ENCODE measurements around the gene ITPRID2.
"Not testable (repeated sequence)": the region's sequence is repeated elsewhere in the genome, so short reads cannot be mapped to it uniquely, and the experiment has no call there.

The ITPRID2 gene

DNA sequence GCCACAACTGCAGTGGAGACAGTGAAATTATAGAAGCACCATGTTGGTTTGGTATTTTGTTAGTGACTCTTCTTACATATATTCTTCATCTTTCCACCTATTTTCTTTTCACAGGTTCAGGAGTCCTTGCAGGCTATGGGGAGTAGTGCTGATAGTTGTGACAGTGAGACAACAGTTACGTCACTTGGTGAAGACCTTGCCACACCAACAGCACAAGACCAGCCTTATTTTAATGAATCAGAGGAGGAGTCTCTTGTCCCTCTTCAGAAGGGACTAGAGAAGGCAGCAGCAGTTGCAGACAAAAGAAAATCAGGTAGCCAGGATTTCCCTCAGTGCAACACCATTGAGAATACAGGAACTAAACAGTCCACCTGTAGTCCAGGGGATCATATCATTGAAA lies 23.6 kb downstream of the ITPRID2 start:
- in situ Hi-C loops (cut with MboI; ENCODE audit: low sequenced_read_pairs), result no loop called here

DNA sequence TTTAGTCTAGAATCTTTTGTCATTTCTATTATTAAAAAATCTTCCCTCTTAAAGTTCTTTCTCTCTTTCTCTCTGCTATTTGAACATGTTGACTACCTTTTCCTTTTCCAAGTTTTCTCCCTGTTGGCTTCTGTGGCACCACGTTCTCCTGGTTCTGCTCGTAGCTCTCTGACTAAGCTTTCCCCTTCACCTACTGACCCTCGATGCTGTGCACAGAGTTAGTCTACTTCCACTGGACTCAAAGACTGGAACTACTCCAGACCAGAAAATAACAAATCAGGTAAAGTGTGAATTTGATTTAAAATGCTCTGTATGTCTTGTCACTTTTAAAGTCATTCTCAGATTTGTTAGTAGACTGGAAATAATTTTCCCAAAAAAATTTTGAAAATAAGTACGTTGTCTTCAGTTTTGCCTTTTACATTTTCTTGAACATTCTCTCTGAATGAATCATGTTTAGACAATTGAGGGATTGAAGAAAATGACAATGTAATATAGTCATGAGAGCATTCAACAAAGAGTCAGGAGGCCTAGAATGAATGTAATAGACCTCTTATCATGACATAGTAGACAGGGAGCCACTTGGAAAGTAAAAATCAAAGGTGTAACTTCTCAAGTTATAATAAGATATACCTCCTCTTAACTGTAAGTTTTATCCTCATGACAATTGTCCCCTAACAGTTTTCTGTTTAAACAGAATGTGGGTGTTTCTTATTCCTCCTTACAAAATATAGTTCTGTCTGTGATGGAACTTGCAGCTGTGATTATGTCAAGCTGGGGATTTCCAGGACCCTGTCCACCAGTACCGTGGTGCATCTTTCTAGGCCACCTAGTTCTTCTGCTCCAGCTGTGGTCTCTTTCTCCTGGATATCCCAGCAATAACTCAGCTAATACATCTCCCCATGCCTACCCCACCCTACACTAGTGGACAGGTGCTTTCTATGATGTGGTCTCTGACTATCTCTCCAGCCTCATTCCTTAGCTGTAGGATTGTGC lies 25.5 kb downstream of the ITPRID2 start:
- in situ Hi-C loops (cut with MboI; ENCODE audit: low sequenced_read_pairs), result no loop called here

DNA sequence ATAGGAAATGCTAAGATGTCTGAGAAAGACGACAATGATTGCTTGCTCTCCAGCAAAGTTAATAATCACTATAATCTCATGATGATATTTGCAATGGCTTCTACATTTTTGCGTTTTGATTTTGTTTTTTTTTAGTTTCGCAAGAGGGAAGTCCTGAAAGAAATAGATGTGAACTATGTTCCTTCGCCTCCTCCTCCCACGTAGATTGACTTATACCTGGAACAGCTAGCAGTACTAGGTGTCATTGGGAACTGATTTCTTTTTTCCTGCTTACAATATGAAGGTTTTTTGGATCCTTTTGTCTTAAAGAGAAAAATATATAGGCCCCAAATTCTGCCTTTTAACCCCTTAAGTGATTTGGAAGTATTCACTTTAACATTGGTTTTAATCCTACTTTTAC lies 26.7 kb downstream of the ITPRID2 start:
- in situ Hi-C loops (cut with MboI; ENCODE audit: low sequenced_read_pairs), result no loop called here

GRCh38 chr2:181923121-181923520 lies 31.6 kb downstream of the ITPRID2 start:
- in situ Hi-C loops (cut with MboI; ENCODE audit: low sequenced_read_pairs), result no loop called here

GRCh38 chr2:181924336-181924735 lies 32.8 kb downstream of the ITPRID2 start:
- in situ Hi-C loops (cut with MboI; ENCODE audit: low sequenced_read_pairs), result no loop called here

DNA sequence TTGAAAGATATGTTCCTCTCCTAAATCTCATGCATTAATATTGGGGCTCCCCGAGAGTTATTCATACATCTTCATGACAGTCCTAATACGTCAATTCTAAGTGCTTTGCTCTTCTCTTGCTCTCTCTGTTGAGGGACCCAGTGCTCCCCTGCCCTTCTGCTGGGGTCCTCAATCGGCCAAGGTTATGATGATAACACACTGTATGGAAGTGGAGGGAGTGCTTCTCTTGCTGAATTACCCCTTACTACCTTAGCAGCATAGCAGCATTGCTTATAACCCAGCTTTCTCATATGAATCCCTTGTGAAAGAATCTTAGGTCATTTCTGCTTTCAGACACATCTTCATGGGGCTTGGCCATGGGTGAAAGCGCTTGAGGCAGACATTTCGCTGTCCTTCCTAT lies 43.2 kb downstream of the ITPRID2 start:
- in situ Hi-C loops (cut with MboI; ENCODE audit: low sequenced_read_pairs), result no loop called here

- in situ Hi-C loops (cut with MboI; ENCODE audit: low sequenced_read_pairs), result no loop called here
Observed at GRCh38 chr2:181937473-181937872, 45.9 kb downstream of the ITPRID2 start.

DNA sequence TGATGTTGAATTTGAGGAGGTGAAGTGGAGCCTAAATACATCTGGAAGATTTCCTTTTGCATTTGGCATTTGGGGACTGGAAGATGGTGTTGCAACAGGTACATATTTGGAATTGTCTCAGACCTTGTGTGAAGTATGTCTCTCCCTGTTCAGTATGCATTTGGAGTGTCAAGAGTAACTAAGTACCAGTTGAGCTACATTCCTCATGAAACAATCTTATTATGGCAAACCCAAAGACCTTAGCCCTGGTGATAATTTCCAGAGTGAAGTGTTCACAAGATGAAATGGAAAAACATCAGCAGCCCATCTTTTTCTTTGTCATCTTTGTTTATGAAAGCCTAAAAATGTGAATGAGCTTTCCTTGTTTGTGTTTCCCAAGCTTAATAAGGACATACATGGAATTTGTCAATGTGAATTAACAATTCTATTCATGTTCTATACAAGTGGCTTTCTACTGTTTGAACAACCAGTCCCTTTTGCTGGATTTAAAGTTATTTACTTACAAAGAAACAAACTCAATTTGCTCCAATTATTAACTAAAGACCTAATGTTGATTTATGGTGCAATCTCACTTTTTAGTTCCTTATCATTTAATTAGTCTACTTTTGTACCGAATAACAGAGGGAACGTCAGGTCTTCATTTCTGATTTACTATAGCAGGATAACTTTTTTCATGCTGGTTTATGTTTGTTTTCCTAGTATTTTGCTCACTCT lies 52.0 kb downstream of the ITPRID2 start:
- in situ Hi-C loops (cut with MboI; ENCODE audit: low sequenced_read_pairs), result no loop called here

GRCh38 chr2:181944164-181944913 lies 52.8 kb downstream of the ITPRID2 start:
- in situ Hi-C loops (cut with MboI; ENCODE audit: low sequenced_read_pairs), result no loop called here

DNA sequence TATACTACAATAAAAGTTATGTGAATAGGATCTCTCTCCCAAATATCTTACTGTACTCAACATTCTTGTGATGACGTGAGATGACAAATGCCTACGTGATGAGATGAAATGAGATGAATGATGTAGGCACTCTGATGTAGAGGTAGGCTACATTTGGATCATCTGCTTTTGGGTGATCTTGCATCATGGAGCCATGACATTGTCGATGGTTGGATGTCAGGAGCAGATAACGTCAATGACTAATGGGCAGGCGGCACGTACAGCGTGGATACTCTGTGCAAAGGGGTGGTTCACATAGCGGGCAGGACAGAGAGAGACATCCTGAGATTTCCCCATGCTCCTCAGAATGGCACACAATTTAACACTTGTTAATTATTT lies 53.4 kb downstream of the ITPRID2 start:
- in situ Hi-C loops (cut with MboI; ENCODE audit: low sequenced_read_pairs), result no loop called here

DNA sequence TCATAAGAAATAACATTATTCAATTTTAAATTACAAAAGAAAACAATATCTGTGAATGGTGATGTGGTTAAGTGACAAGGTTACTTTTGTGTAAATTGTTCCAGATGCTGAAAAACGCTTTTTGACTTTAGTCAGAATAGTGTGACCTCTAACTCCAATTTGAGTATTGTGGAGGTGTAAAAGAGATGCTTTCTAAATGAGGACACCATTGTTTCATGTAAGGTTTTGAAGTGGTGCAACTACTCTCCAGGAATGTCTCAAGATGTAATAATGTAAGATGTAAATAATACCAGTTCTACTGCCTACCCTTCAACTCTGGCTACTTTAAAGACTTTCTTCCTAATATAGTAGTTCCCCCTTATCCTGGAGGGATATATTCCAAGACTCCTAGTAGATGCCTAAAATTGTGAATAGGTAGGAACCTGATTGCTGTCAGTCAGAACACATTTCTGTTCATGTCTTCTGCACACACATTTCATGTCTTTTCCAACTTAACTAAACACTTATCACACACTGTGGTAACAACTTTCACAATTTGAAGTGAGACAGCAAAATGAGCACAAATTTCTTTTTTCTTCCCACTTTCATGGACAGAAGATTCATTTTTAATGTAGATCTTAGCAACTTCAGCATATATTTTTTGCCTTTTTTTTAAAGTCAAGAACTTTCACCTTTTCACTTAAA lies 55.1 kb downstream of the ITPRID2 start:
- in situ Hi-C loops (cut with MboI; ENCODE audit: low sequenced_read_pairs), result no loop called here

DNA sequence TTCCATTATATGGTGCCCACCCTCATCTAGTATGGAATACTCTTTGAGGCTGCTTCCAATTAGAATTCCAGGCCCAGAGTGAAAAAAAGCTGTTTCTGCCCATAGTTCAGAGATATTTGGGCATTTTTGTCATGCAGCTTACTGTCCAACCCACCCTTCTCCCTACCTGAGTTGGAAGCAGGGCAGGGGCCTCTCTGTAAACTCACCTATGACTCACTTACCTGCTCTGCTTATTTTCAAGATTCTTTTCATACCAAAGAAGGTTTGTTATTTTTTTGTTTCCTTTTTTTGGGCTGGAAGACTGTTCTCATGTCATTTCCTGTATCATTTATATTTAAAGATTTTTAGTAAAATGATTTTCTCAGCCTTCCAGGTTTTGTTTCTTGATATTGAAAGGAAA lies 55.7 kb downstream of the ITPRID2 start:
- in situ Hi-C loops (cut with MboI; ENCODE audit: low sequenced_read_pairs), result no loop called here

DNA sequence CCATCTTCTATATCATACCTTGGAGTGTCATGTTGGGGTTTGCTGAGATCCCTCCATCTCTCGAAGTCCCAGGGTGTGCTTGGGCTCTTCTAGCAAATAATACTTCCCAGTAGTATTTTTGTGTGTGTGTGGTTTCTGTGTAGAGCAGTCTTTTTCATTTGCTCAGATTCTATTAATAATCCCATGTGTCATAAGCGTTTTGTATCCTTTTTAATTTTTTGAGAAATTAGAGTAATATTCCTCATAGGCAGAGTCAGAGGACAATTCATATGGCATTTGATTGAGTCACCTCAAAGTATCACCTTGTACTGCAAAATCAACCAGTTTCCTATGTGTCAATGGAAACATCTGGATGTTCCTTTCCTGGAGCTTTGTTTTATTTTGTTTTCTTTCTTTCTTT lies 56.7 kb downstream of the ITPRID2 start:
- in situ Hi-C loops (cut with MboI; ENCODE audit: low sequenced_read_pairs), result no loop called here

- in situ Hi-C loops (cut with MboI; ENCODE audit: low sequenced_read_pairs), result no loop called here
Observed at GRCh38 chr2:181949047-181949446, 57.5 kb downstream of the ITPRID2 start.

- in situ Hi-C loops (cut with MboI; ENCODE audit: low sequenced_read_pairs), result no loop called here
Observed at GRCh38 chr2:181952404-181953226, 61.1 kb downstream of the ITPRID2 start.

GRCh38 chr2:181953881-181954537 lies 62.5 kb downstream of the ITPRID2 start:
- in situ Hi-C loops (cut with MboI; ENCODE audit: low sequenced_read_pairs), result no loop called here

- in situ Hi-C loops (cut with MboI; ENCODE audit: low sequenced_read_pairs), result no loop called here
Observed at GRCh38 chr2:181954538-181954883, 63.0 kb downstream of the ITPRID2 start.

DNA sequence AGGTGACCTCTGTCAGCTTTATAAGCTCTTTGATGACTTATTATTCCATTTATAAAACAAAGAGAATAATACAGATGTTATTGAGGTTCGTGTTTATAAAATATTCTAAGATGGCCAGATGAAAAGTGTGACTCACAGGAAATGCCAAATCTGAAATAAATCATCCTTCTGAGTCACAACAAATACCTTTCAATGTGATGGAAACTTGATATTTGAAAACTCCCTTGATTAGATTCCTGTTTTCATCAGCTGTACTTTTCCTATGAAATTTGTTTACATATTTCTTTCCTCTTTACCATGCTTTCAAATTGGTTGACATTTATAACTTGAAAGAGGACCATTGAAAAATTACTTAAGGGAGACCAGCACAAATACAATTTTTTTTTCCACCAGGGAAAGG lies 63.5 kb downstream of the ITPRID2 start:
- in situ Hi-C loops (cut with MboI; ENCODE audit: low sequenced_read_pairs), result no loop called here

DNA sequence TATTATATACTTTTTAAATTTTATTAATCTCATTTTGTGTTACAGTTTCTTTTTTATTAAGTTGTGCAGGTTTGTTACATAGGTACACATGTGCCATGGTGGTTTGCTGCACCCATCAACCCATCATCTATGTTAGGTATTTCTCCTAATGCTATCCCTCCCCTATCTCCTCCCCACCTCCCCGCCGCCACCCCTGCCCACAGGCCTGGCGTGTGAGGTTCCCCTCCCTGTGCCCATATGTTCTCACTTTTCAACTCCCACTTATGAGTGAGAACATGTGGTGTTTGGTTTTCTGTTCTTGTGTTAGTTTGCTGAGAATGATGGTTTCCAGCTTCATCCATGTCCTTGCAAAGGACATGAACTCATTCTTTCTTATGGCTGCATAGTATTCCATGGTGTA lies 64.3 kb downstream of the ITPRID2 start:
- in situ Hi-C loops (cut with MboI; ENCODE audit: low sequenced_read_pairs), result not testable (repeated sequence)

- in situ Hi-C loops (cut with MboI; ENCODE audit: low sequenced_read_pairs), result no loop called here
Observed at GRCh38 chr2:181957668-181958067, 66.1 kb downstream of the ITPRID2 start.

Data from hTERT RPE-1 (cell line).